ENCODE data around the gene PTPN7.
A peak's percentile ranks its signal among the peaks of the same experiment; 100 is the strongest.
"Not testable (repeated sequence)": the region's sequence is repeated elsewhere in the genome, so short reads cannot be mapped to it uniquely, and the experiment has no call there.

The PTPN7 gene

DNA sequence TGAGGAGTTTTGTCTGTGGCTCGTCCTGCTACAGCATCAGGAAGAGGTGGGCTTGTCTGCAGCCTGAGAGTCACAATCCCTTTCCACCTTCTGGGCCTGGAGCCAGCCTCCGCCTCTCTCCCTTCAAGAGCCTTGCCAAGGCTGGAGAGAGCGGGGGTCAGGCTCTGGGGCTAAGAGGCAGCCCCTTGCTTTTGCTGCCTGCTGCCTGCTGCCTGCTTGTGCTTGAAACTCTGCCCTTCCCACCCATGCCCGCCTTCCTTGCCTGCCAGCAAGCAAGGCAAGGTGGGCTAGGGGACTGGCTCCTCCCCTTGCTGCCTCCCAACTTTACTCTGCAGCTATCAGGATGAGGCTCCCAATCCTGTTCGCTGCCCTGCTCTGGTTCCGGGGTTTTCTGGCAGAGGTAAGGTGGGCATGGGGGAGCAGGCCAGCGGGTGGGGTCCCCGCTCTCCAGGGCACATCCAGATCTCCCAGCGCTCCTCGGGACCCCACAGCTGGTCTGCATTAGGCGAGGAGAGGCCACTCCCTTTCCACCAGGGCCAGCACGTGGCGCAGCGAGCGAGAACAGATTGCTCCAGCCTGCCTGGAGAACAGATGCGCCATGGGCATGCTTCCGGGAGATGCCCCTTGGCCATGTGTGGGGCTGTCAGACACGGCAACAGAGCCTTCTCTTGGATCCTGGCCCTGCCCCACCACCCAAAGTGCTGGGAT is 7.5 kb upstream of the PTPN7 start:
- DNase-seq: no peak

DNA sequence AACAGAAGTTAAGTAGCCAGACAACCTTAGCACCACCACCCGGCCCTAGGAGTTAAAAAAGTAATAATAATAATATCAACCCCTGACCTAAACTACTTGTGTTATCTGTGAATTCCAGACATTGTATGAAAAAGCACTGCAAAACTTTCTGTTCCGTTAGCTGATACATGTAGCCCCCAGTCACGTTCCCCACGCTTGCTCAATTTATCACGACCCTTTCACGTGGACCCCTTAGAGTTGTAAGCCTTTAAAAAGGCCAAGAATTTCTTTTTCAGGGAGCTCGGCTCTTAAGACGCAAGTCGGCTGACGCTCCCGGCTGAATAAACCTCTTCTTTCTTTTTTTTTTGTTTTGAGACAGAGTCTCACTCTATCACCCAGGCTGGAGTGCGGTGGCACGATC is 6.7 kb upstream of the PTPN7 start:
- intact Hi-C loops (cut with DNase I): not testable (repeated sequence)

More for the DNA sequence above, 7.5 kb upstream of the PTPN7 start:
- intact Hi-C loops (cut with DNase I): no loop called here

DNA sequence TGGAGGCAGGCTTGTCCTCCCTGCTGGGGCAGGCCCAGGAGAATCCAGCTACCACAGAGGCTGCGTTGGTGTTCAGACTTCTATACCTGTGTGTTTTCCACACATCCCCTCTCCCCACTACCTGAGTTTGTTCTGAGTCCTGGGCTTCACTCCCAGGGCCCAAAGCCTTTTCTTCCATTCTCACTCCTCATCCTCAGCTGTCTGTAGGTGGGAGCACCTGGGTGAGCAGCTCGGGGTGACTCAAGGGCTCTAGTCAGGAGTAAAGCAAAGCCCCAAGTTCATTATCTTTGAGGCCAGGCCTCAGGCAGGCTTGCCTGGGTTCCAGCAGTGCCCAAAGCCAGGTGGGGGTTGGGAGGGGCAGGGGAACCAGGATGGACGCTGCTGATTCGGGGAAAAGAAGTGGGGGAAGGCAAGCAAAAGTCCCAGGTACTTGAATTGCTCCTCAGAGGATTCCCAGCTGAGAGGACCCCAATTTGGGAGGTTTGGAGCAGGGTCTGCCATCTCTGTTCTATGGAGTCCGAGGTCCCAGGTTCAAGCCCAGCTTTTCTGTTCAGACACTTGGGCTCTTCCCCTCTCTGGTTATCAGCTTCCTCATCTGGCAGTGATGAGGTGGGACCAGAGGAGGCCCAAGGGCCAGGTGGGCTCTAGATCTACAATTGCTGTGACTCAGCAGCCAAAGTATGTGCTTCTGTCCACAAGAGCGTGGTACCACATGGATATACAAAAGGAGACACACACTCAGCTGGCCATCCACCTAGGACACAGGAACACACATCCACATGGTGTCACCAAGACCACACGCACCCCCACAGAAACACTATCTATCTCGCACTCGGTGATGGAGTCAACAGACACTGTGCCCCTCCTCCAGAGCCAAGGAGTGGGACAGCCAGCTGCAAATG is 5.8 kb upstream of the PTPN7 start:
- no peak for DNase-seq
- intact Hi-C loops (cut with DNase I): no loop called here

More for the DNA sequence above, 6.7 kb upstream of the PTPN7 start:
- DNase-seq: not testable (repeated sequence)

DNA sequence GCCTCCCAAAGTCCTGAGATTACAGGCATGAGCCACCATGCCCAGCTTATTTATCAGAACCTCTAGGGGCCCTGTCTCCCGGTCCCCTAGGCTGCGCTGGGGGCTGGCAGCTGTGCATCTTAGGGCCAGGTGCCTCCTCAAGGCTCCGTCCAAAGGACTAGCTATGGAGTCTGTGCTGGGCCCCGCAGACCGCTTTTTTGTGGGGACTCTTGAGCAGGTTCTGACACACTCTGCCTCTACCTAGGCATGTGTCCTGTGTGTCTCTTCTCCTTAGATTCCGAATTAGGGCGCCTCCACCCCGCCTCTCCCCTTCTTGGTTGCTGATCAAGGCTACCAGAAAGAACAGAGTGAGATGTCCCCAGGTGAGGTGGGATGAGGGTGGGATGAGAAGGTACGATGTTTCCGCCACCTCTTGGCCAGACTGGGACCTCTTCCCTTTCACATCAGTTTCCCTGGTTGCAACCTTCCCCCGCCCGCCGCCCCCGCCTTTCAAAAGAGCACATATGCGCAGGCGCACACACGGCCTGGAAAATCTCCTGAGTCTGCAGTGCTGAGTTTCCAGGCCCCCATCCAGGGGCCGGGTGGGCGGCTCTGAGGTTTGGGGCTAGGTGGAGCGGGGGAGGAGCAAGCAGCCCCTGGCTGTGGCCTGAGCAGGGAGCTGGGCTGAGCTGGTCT is 5.0 kb upstream of the PTPN7 start:
- peak in 2 of 10 donors; percentile 19 to 26 for DNase-seq
- intact Hi-C loops (cut with DNase I): no loop called here

DNA sequence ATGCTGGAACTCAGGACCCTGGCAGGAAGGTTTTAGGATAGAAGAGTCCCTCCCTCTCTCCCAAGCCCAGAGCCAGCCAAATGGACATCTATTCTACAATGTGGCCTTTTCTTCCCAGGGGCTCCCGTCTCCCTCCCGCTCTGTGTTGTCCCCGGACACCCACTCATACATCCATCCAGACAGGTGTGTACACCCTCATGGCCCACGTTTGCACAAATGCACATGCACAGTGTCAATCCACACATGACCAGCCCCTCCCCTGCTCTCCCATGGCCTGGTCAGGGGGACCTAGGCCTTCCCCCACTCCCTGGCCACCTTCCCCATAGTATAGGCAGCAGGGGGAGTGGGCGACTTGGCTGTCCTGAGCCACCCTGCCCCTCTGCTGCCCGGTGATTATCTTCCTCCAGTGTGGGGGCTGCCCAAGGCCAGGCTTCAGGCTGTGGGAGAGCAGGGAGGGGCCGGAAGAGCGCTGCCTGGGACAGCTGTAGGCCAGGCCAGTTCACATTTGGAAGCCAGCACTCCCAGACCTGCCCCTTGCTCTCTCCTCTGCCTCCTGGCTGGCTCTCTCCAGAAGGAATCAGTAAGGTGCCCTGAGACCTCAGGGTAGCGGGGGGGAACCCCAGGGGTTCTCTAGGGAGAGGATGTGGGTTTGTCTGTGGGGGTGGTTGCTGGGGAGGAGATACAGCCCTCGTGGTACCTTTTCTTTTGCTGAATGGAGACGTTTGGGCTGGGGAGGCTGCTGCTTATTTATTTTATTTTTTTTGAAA is 4.1 kb upstream of the PTPN7 start:
- intact Hi-C loops (cut with DNase I): loop anchor here (5.0 kb wide), 1 partner anchor 257 kb away; no protein-coding TSS in a partner anchor
- DNase-seq: no peak

- intact Hi-C loops (cut with DNase I): loop anchor here (5.0 kb wide), 1 partner anchor 256 kb away; no protein-coding TSS in a partner anchor
Observed at GRCh38 chr1:202163281-202164270, 3.2 kb upstream of the PTPN7 start.

GRCh38 chr1:202162418-202163280 is 2.2 kb upstream of the PTPN7 start:
- DNase-seq: peak in 1 of 10 donors; percentile 36
- intact Hi-C loops (cut with DNase I): loop anchor here (5.0 kb wide), 1 partner anchor 255 kb away; no protein-coding TSS in a partner anchor

More at GRCh38 chr1:202163281-202164270, 3.2 kb upstream of the PTPN7 start:
- peak in 1 of 10 donors; percentile 64 for DNase-seq

GRCh38 chr1:202162047-202162417 is 1.6 kb upstream of the PTPN7 start:
- intact Hi-C loops (cut with DNase I): loop anchor here (5.0 kb wide), 1 partner anchor 255 kb away; no protein-coding TSS in a partner anchor
- DNase-seq: peak in 1 of 10 donors; percentile 59

GRCh38 chr1:202161151-202162046 is 997 bp upstream of the PTPN7 start:
- intact Hi-C loops (cut with DNase I): loop anchor here (5.0 kb wide), 1 partner anchor 254 kb away; no protein-coding TSS in a partner anchor
- peak in 1 of 10 donors; percentile 77 for DNase-seq

GRCh38 chr1:202159534-202160371 is 649 bp downstream of the PTPN7 start:
- DNase-seq: peak in 1 of 10 donors; percentile 61
- intact Hi-C loops (cut with DNase I): loop anchor here (5.0 kb wide), 1 partner anchor 252 kb away; no protein-coding TSS in a partner anchor

GRCh38 chr1:202158810-202159533 is 1.4 kb downstream of the PTPN7 start:
- intact Hi-C loops (cut with DNase I): no loop called here
- peak in 1 of 10 donors; percentile 65 for DNase-seq

- intact Hi-C loops (cut with DNase I): no loop called here
- DNase-seq: peak in 1 of 10 donors; percentile 51
Observed at GRCh38 chr1:202157945-202158344, 2.5 kb downstream of the PTPN7 start.

DNA sequence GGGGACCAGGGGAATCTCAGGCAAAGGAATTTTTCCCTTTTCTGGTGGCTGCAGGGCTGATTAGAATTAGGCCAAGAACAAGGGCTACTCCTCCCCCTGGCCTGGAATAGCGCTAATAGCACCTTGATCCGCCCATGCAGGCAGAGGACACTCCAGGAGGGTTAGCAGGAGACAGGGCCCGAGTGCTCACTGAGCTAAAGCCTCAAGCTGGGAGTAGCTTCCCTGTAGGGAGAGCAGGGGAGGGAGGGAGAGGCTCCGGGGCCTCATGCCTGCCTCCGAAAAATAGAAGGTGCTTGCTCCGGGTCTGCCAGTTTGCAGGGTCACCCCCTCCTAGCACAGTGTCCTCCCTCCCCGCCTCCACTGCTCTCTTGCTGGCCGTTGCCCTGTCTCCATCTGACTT is 3.8 kb downstream of the PTPN7 start:
- DNase-seq: peak in 1 of 10 donors; percentile 66
- intact Hi-C loops (cut with DNase I): no loop called here

DNA sequence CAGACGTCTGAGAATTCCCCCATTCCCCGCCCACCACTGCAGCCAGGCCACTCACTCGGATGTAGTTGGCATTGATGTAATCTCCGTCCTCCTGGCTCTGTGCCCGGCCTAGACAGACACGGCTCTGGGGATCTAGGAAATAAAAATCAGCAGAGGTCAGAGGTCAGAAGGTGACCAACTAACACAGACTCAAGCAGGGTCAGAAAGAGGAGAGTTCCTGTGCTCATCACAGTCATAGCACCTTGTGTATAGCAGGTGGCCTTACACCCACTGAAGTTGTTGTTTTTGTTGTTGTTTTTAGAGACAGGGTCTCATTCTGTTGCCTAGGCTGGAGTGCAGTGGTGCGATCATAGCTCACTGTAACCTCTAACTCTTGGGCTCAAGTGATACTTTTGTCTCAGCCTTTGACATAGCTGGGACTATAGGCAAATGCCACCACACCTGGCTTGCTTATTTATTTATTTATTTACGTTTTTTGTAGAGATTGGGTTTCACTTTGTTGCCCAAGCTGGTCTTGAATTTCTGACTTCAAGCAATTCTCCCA is 4.9 kb downstream of the PTPN7 start:
- peak in 3 of 10 donors; percentile 22 to 83 (median 41) for DNase-seq
- intact Hi-C loops (cut with DNase I): no loop called here
